IMR-90 (cell line): Measurements from ENCODE around the gene PAXX. TPM values are rescaled to one million over a fixed set of nuclear protein-coding genes. Genes with fewer than 3 reads are reported as not detected.

Source experiments
- ATAC-seq: fragments of 200-7000 bp; cut with Tn5 transposase; 2 replicates; pipeline ENCODE4 v1.9.1; 2020; ENCODE audit warnings: low read depth, mild to moderate bottlenecking, moderate library complexity
- BruUV-seq: library from RNA; stranded (reverse); fragments of 400-500 nt; replicated peaks from 2 replicates; lab custom pipeline; 2021; lab: Mats Ljungman, UMichigan
- CTCF ChIA-PET: fragments of 300-600 bp; formaldehyde crosslinking; extraction: SDS; loops from one replicate; lab custom pipeline; 2021; ENCODE audit warnings: antibody characterized with exemption; lab: Yijun Ruan, JAX
- POLR2A ChIA-PET: fragments of 300-600 bp; sonication (Branson Sonifier 250); formaldehyde crosslinking; loops from one replicate; lab custom pipeline; 2022; ENCODE audit warnings: antibody characterized with exemption; ENCODE audit not compliant: unreplicated experiment; lab: Charles Lee
- DNase-seq: peaks from one replicate; pipeline ENCODE4 v3.0.0; 2013
- H2AFZ ChIP-seq: replicated peaks from 2 replicates; pipeline ENCODE3; 2013; ENCODE audit warnings: low read length, mild to moderate bottlenecking; ENCODE audit not compliant: poor library complexity
- H2AK5ac ChIP-seq: 2 replicates; pipeline ENCODE4 v1.6.1; 2013; ENCODE audit warnings: low read depth, low read length, inconsistent platforms
- H2AK9ac ChIP-seq: replicated peaks from 2 replicates; pipeline ENCODE3; 2013; ENCODE audit warnings: mild to moderate bottlenecking, low read depth, low read length, moderate library complexity; ENCODE audit not compliant: poor library complexity
- H2BK120ac ChIP-seq: 2 replicates; pipeline ENCODE4 v1.6.1; 2013; ENCODE audit warnings: low read depth, low read length, inconsistent platforms
- H2BK15ac ChIP-seq: 3 replicates; pipeline ENCODE4 v1.6.1; 2013; ENCODE audit warnings: low read depth, low read length, inconsistent platforms
- H2BK20ac ChIP-seq: 2 replicates; pipeline ENCODE4 v1.6.1; 2013; ENCODE audit warnings: low read depth, mild to moderate bottlenecking, inconsistent platforms, low read length, moderate library complexity
- H2BK5ac ChIP-seq: 2 replicates; pipeline ENCODE4 v1.6.1; 2013; ENCODE audit warnings: mild to moderate bottlenecking, low read depth, low read length, inconsistent platforms; ENCODE audit not compliant: poor library complexity, severe bottlenecking
- H3K14ac ChIP-seq: replicated peaks from 2 replicates; pipeline ENCODE4 v1.6.1; 2013; ENCODE audit warnings: low read depth, low read length, inconsistent platforms
- H3K18ac ChIP-seq: 2 replicates; pipeline ENCODE4 v1.6.1; 2013; ENCODE audit warnings: low read depth, low read length, control low read depth
- H3K23ac ChIP-seq: 2 replicates; pipeline ENCODE4 v1.6.1; 2013; ENCODE audit warnings: low read depth, low read length, inconsistent platforms
- H3K27ac ChIP-seq: 2 replicates; pipeline ENCODE4 v1.5.1; 2013; ENCODE audit warnings: mild to moderate bottlenecking, control low read depth, low read length; ENCODE audit not compliant: insufficient read depth
- H3K27me3 ChIP-seq: 2 replicates; pipeline ENCODE4 v1.6.1; 2013; ENCODE audit warnings: low read length; ENCODE audit not compliant: control insufficient read depth, insufficient read depth
- H3K36me3 ChIP-seq: 2 replicates; pipeline ENCODE4 v1.6.1; 2013; ENCODE audit warnings: low read length, mixed read lengths; ENCODE audit not compliant: control insufficient read depth, insufficient read depth
- H3K4ac ChIP-seq: 2 replicates; pipeline ENCODE4 v1.6.1; 2013; ENCODE audit warnings: low read depth, low read length, inconsistent platforms
- H3K4me1 ChIP-seq: 2 replicates; pipeline ENCODE4 v1.6.1; 2013; ENCODE audit warnings: low read length, mixed read lengths; ENCODE audit not compliant: control insufficient read depth, insufficient read depth
- H3K4me2 ChIP-seq: 2 replicates; pipeline ENCODE4 v1.6.1; 2013; ENCODE audit warnings: low read depth, mild to moderate bottlenecking, control low read depth, low read length, moderate library complexity
- H3K4me3 ChIP-seq: 2 replicates; pipeline ENCODE4 v1.5.1; 2013; ENCODE audit warnings: low read depth, mild to moderate bottlenecking, control low read depth, low read length, moderate library complexity; ENCODE audit not compliant: insufficient read depth
- H3K56ac ChIP-seq: 2 replicates; pipeline ENCODE4 v1.6.1; 2013; ENCODE audit warnings: low read length, inconsistent platforms; ENCODE audit not compliant: insufficient read depth; ENCODE audit errors: extremely low read depth
- H3K79me1 ChIP-seq, 2 experiments: 2 replicates each; pipeline ENCODE4 v1.6.1; 2013; ENCODE audit warnings: low read length in 2 of 2, inconsistent platforms in 1 of 2, low read depth in 1 of 2
- H3K9ac ChIP-seq: 2 replicates; pipeline ENCODE4 v1.6.1; 2013; ENCODE audit warnings: low read depth, low read length, control low read depth
- H3K9me1 ChIP-seq: 2 replicates; pipeline ENCODE4 v1.6.1; 2013; ENCODE audit warnings: low read length, inconsistent platforms; ENCODE audit not compliant: insufficient read depth
- H3K9me3 ChIP-seq: 2 replicates; pipeline ENCODE4 v1.6.1; 2013; ENCODE audit warnings: low read length; ENCODE audit not compliant: control insufficient read depth, insufficient read depth
- H4K20me1 ChIP-seq: 2 replicates; pipeline ENCODE4 v1.6.1; 2013; ENCODE audit warnings: low read length, inconsistent platforms; ENCODE audit not compliant: insufficient read depth
- H4K5ac ChIP-seq: 2 replicates; pipeline ENCODE4 v1.6.1; 2013; ENCODE audit warnings: mild to moderate bottlenecking, low read depth, low read length, control low read depth
- H4K8ac ChIP-seq, 2 experiments: 2 replicates each; pipeline ENCODE4 v1.6.1; 2013; ENCODE audit warnings: low read depth in 2 of 2, low read length in 2 of 2, control low read depth in 1 of 2, inconsistent platforms in 1 of 2
- H4K91ac ChIP-seq: 2 replicates; pipeline ENCODE4 v1.6.1; 2013; ENCODE audit warnings: low read depth, low read length, inconsistent platforms; ENCODE audit not compliant: insufficient read depth
- CEBPB ChIP-seq: IDR thresholded peaks from 2 replicates; pipeline ENCODE4 v1.6.1; 2012; ENCODE audit warnings: low read depth, low read length, improper control_type of control experiment
- CHD1 ChIP-seq: IDR thresholded peaks from 2 replicates; pipeline ENCODE4 v1.6.1; 2012; ENCODE audit warnings: low read depth, low read length, improper control_type of control experiment
- FOS ChIP-seq: fragments of 150-350 bp; IDR thresholded peaks from 2 replicates; pipeline ENCODE4 v1.6.1; 2016; ENCODE audit warnings: low read depth, low read length
- MAZ ChIP-seq: IDR thresholded peaks from 2 replicates; pipeline ENCODE4 v1.6.1; 2012; ENCODE audit warnings: low read depth, mild to moderate bottlenecking, low read length, improper control_type of control experiment, moderate library complexity, borderline replicate concordance
- MXI1 ChIP-seq: IDR thresholded peaks from 2 replicates; pipeline ENCODE4 v1.6.1; 2012; ENCODE audit warnings: low read depth, mild to moderate bottlenecking, low read length, moderate library complexity, borderline replicate concordance
- NFE2L2 ChIP-seq: fragments of 150-350 bp; IDR thresholded peaks from 2 replicates; pipeline ENCODE4 v1.6.1; 2016; ENCODE audit warnings: low read depth, mild to moderate bottlenecking, low read length
- RAD21 ChIP-seq: IDR thresholded peaks from 2 replicates; pipeline ENCODE4 v1.6.1; 2012; ENCODE audit warnings: low read length, improper control_type of control experiment
- RCOR1 ChIP-seq: IDR thresholded peaks from 2 replicates; pipeline ENCODE4 v1.6.1; 2012; ENCODE audit warnings: mild to moderate bottlenecking, low read length, improper control_type of control experiment; ENCODE audit not compliant: insufficient replicate concordance
- RFX5 ChIP-seq: IDR thresholded peaks from 2 replicates; pipeline ENCODE4 v1.8.0; 2012; ENCODE audit warnings: low read depth, mild to moderate bottlenecking, low read length, moderate library complexity
- SMC3 ChIP-seq: fragments of 150-350 bp; IDR thresholded peaks from 2 replicates; pipeline ENCODE4 v1.6.1; 2016; ENCODE audit warnings: low read depth, mild to moderate bottlenecking, antibody characterized with exemption, low read length, moderate library complexity
- WGBS, 2 experiments: methylation state at CpG; one replicate each; pipeline versions ENCODE4 v1.1.5 to v1.1.7; 2013; ENCODE audit warnings: missing lambda C conversion rate in 2 of 2; ENCODE audit not compliant: insufficient read length in 1 of 2; ENCODE audit errors: extremely low coverage in 2 of 2; 5-methylcytosine and 5-hydroxymethylcytosine counted together
- dilution Hi-C: fragments of 300-500 bp; cut with HindIII; formaldehyde crosslinking; loops from one replicate; pipeline ENCODE4 v1.14.3; 2018; ENCODE audit warnings: low sequenced_read_pairs; ENCODE audit not compliant: unreplicated experiment
- in situ Hi-C: fragments of 300-500 bp; cut with MboI; formaldehyde crosslinking; loops from 3 replicates; pipeline ENCODE4 v1.14.3; 2019; ENCODE audit warnings: low sequenced_read_pairs, inconsistent platforms, mixed read lengths
- intact Hi-C: fragments of 100-400 bp; cut with micrococcal nuclease; formaldehyde crosslinking; loops from 2 replicates; pipeline ENCODE4 v1.10.0; 2022
- polyA plus RNA-seq, 3 experiments: library from polyadenylated mRNA; depleted of rRNA; stranded (reverse); fragments of >200 nt; gene quantifications; 2 replicates each; pipeline ENCODE4 v1.2.3, GENCODE V29; 2012; ENCODE audit warnings: low replicate concordance in 1 of 3
- total RNA-seq: library from RNA; depleted of rRNA; stranded (reverse); fragments of >200 nt; gene quantifications from 2 replicates; pipeline ENCODE4 v1.2.3, GENCODE V29; 2012
- TF ChIP-seq, protein P1 (sequence below): fragments of 150-350 bp; IDR thresholded peaks from 2 replicates; pipeline ENCODE4 v1.6.1; 2016; ENCODE audit warnings: low read depth, mild to moderate bottlenecking, low read length, moderate library complexity, borderline replicate concordance
- TF ChIP-seq, protein P2 (sequence below): conservative IDR thresholded peaks from 2 replicates; pipeline ENCODE4 v1.5.1; 2012; ENCODE audit warnings: mild to moderate bottlenecking, low read depth, low read length, improper control_type of control experiment

Gene PAXX
- total and polyA plus RNA-seq, 2 of the 4 experiments (the other 2 are of a cell fraction), result 5.7 to 24.6 TPM

DNA sequence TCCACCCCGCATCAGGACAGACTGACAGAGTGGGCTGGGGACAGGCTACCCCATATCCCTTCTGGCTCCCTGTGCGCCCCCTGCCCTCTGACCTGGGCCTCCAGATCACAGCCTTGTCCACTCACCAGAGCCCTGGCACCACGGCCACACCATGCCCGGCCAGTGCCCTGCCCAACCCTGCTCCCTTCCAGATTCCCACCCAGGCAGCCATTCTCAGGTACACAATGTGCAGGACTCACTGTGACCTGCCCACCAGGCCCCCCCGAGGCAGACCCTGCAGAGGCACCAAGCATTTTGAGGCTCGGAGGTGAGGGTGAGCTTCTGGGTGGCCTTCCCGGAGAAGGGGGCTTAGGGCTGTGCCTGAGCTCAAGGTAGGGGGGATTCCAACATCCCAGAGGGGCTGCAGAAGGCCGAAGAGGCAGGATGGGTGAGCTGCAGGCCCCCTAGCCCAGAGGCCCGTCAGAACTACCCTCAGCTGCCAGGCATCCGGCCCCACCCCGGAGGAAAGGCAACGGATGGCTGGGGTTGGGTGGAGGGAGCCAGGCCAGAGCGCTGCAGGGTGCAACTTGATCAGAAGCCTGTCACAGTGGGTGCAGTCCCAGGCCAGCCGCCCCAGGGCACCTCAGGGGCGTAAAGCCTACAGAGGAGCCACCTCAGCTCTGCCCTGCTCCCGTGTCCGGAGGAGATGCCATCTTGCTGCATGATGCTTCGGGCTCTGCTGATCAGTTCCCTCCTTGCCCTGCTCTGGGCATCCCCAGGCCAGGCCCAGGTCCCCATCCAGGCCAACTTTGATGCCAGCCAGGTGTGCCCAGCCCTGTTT lies 9.8 kb upstream of the PAXX start, which contains the start of gene LCNL1 (continued):
- TF ChIP-seq, protein P1, sequence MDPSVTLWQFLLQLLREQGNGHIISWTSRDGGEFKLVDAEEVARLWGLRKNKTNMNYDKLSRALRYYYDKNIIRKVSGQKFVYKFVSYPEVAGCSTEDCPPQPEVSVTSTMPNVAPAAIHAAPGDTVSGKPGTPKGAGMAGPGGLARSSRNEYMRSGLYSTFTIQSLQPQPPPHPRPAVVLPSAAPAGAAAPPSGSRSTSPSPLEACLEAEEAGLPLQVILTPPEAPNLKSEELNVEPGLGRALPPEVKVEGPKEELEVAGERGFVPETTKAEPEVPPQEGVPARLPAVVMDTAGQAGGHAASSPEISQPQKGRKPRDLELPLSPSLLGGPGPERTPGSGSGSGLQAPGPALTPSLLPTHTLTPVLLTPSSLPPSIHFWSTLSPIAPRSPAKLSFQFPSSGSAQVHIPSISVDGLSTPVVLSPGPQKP, result no peak

DNA sequence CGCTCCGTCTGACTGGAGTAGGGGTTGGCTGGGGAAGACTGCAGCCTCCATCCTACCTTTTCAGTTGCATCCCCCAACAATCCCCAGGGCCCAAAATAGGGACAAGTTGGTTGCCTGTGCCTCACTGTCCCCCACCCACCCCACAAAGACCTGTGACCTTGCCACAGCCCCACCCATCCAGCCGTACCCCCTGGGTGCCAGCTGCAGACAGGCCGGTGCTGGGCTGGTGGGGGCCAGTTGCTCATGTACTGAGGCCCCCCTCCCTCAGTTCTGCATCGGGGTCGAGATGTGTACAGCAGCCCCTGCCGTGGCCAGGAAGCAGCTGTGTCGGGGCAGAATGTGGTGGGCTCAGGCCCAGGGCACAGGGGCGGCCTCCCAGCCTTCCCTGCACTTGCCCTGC lies 9.1 kb upstream of the PAXX start:
- H3K18ac ChIP-seq, result no peak overlapping the region
- H4K8ac ChIP-seq, result no peak overlapping the region
- ATAC-seq (no peak), DNase-seq (no peak)
- H2BK120ac ChIP-seq, result no peak overlapping the region
- H4K20me1 ChIP-seq, result no peaks in the 10 kb centered on the region
- 20% methylated on average over 1 of the region's 9 CpGs; no CpG with 5 or more reads in 1 of the 2 experiments for WGBS, 2 experiments
- no TSS peak for BruUV-seq
- H3K9me3 ChIP-seq, result no peaks in the 10 kb centered on the region
- H2AK9ac ChIP-seq, result no peak overlapping the region
- peaks cover 42% of the 10 kb centered on the region for H3K27me3 ChIP-seq
- H3K4me3 ChIP-seq, result no peak overlapping the region
- no peak overlapping the region for H3K27ac ChIP-seq
- in situ Hi-C loops, result no loop called here
- CTCF ChIA-PET, result no interaction called here
- no peak overlapping the region for H3K9ac ChIP-seq
- no peak overlapping the region for H2BK20ac ChIP-seq
- H3K79me1 ChIP-seq, result no peaks in the 10 kb centered on the region
- no peaks in the 10 kb centered on the region for H3K4me1 ChIP-seq
- H3K4me2 ChIP-seq, result no peak overlapping the region
- H2BK5ac ChIP-seq, result no peak overlapping the region
- no peak overlapping the region for H3K14ac ChIP-seq
- H4K91ac ChIP-seq, result no peak overlapping the region
- H2AFZ ChIP-seq, result no peak overlapping the region
- no peak overlapping the region for H2BK15ac ChIP-seq
- no peak overlapping the region for H4K5ac ChIP-seq
- H3K9me1 ChIP-seq, result no peaks in the 10 kb centered on the region
- H2AK5ac ChIP-seq, result no peak overlapping the region
- POLR2A ChIA-PET, result no interaction called here
- H3K23ac ChIP-seq, result no peak overlapping the region
- dilution Hi-C loops, result no loop called here
- no peak overlapping the region for H3K56ac ChIP-seq
- no peaks in the 10 kb centered on the region for H3K36me3 ChIP-seq
- H3K4ac ChIP-seq, result no peak overlapping the region
- intact Hi-C loops, result no loop called here
- TF ChIP-seq MAZ (no peak), SMC3 (no peak), NFE2L2 (no peak), MXI1 (no peak), CHD1 (no peak), CEBPB (no peak), FOS (no peak), RFX5 (no peak), RCOR1 (no peak), RAD21 (no peak)
- TF ChIP-seq, protein P2, sequence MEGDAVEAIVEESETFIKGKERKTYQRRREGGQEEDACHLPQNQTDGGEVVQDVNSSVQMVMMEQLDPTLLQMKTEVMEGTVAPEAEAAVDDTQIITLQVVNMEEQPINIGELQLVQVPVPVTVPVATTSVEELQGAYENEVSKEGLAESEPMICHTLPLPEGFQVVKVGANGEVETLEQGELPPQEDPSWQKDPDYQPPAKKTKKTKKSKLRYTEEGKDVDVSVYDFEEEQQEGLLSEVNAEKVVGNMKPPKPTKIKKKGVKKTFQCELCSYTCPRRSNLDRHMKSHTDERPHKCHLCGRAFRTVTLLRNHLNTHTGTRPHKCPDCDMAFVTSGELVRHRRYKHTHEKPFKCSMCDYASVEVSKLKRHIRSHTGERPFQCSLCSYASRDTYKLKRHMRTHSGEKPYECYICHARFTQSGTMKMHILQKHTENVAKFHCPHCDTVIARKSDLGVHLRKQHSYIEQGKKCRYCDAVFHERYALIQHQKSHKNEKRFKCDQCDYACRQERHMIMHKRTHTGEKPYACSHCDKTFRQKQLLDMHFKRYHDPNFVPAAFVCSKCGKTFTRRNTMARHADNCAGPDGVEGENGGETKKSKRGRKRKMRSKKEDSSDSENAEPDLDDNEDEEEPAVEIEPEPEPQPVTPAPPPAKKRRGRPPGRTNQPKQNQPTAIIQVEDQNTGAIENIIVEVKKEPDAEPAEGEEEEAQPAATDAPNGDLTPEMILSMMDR, result no peak
